ENCODE data around the gene BMERB1.

DNA sequence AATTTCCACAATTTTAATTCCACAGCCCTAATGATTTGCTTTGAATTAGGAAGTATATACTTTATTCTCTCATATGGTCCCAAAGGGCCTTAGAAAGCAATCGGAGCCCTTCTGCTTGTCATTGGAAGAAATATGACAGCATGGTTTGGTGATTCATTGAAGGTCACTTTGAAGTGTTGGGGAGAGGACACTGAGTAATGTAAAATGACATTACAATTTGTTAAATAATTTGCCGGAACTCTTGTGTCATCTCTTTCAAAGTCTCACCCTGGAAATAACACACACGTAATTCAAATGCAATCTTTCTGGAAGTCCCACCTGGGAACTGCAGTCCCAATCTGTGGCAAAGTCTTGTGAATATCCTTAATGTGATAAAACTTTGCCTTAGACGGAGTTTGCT, 59.8 kb downstream of the BMERB1 start:
- TF ChIP-seq, protein P1, sequence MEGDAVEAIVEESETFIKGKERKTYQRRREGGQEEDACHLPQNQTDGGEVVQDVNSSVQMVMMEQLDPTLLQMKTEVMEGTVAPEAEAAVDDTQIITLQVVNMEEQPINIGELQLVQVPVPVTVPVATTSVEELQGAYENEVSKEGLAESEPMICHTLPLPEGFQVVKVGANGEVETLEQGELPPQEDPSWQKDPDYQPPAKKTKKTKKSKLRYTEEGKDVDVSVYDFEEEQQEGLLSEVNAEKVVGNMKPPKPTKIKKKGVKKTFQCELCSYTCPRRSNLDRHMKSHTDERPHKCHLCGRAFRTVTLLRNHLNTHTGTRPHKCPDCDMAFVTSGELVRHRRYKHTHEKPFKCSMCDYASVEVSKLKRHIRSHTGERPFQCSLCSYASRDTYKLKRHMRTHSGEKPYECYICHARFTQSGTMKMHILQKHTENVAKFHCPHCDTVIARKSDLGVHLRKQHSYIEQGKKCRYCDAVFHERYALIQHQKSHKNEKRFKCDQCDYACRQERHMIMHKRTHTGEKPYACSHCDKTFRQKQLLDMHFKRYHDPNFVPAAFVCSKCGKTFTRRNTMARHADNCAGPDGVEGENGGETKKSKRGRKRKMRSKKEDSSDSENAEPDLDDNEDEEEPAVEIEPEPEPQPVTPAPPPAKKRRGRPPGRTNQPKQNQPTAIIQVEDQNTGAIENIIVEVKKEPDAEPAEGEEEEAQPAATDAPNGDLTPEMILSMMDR (optimal IDR thresholded peaks at IDR 0.05 in 1 of 3, IDR thresholded peaks at IDR 0.05 in 1 of 3, conservative IDR thresholded peaks at IDR 0.05 in 1 of 3; ENCODE audit: extremely low read depth in 1 of 3, insufficient read depth in 2 of 3, low read length in 3 of 3), result no peak
- TF ChIP-seq EZH2 (IDR thresholded peaks at IDR 0.05; ENCODE audit: low read length), result no peak

Measured in keratinocyte (primary cell).